GM10266 (cell line): ENCODE results near the gene OR10V1.
"Not testable (repeated sequence)": the region's sequence is repeated elsewhere in the genome, so short reads cannot be mapped to it uniquely, and the experiment has no call there.

ENCODE experiments used
- DNase-seq: peaks from one replicate; pipeline ENCODE4 v3.0.0; 2012; ENCODE audit errors: extremely low spot score
- TF ChIP-seq, protein P1 (sequence below): IDR thresholded peaks from 2 replicates; pipeline ENCODE4 v1.5.1; 2012; ENCODE audit warnings: mild to moderate bottlenecking, low read depth; ENCODE audit not compliant: control insufficient read depth, insufficient read depth; ENCODE audit errors: missing control alignments

The OR10V1 gene

GRCh38 chr11:59692915-59693314, 20.7 kb downstream of the OR10V1 start:
- no peak for DNase-seq
- TF ChIP-seq, protein P1, sequence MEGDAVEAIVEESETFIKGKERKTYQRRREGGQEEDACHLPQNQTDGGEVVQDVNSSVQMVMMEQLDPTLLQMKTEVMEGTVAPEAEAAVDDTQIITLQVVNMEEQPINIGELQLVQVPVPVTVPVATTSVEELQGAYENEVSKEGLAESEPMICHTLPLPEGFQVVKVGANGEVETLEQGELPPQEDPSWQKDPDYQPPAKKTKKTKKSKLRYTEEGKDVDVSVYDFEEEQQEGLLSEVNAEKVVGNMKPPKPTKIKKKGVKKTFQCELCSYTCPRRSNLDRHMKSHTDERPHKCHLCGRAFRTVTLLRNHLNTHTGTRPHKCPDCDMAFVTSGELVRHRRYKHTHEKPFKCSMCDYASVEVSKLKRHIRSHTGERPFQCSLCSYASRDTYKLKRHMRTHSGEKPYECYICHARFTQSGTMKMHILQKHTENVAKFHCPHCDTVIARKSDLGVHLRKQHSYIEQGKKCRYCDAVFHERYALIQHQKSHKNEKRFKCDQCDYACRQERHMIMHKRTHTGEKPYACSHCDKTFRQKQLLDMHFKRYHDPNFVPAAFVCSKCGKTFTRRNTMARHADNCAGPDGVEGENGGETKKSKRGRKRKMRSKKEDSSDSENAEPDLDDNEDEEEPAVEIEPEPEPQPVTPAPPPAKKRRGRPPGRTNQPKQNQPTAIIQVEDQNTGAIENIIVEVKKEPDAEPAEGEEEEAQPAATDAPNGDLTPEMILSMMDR = no peak

GRCh38 chr11:59691156-59691555, 22.5 kb downstream of the OR10V1 start:
- TF ChIP-seq, protein P1 = no peak

DNA sequence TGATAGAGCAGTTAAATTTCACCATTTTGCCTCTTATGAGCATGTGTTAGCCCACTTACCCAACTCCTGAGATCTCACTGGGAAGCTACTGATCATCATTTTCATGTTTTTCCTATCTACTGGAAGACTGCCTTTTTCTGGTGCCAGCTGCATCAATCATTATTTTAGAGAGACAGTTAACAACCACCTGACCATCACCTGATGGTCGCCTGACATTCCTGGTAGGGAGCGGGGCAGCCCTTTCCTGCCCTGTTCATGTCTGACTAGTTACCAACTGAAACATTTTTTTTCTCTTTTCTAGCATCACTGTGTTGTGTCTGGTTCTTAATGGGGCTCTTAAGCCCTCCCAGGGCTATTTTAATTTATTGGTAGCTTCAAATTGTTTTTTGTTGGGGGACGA, 24.6 kb downstream of the OR10V1 start:
- TF ChIP-seq, protein P1 = no peak
- DNase-seq = no peak

More at GRCh38 chr11:59691156-59691555, 22.5 kb downstream of the OR10V1 start:
- no peak for DNase-seq

GRCh38 chr11:59681260-59681725, 32.4 kb downstream of the OR10V1 start:
- not testable (repeated sequence) for DNase-seq

DNA sequence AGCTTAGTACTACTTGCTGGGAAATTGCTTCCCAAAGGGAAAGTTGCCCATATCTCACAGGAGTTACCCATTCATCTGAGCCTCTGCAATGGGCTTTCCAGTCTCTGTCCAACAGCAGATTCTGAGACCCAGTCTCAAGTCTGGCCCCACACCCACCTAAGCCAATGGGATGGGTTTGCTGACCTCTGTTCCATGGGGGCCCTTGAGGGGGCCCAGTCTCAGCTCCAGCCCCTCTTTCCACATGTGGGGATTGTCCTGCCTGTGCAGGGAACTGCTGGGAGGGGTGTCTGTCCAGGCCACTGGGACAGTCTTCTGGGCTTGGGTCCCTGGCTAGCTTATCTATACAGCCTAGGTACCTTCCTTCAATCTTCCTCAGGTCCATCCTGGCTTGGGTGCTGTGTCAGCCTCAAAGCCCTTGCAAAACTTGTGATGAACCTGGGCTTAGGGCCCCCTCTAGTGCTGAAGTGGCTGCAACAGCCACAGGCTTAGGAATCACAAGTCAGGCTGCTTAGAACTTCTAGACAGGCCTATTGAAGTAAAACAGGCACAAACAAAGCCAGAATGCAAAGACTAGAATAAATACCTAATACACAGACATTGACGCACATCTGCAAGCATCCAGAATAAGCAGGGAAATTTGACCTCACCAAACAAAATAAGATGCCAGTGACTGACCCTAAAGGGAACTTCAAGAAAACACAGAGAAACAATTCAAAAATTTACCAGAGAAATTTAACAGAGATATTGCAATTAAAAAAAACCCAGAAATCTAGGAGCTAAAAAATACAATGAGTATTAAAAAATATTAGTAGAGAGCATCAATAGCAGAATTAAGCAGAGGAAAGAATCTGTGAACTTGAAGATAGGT, 33.1 kb downstream of the OR10V1 start:
- TF ChIP-seq, protein P1 = peak; percentile 82
- peak; percentile 66 for DNase-seq

DNA sequence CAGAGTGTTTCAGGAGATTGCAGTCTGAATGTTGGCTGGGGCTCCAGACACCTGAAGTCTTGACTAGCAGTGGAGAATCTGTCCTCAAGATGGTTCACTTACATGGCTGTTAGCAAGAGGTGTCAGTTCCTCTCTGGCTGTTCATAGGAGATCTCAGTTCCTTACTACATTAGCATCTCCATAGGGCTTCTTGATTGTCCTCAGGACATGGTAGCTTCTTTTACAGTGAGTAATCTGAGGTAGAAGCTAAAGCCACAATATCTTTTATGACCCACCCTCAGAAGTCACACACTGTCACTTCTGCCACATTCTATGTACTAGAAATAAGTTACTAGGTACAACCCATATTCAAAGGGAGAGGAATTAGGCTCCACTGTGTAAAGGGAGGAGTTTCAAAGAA, 34.3 kb downstream of the OR10V1 start:
- DNase-seq = no peak
- TF ChIP-seq, protein P1 = no peak

DNA sequence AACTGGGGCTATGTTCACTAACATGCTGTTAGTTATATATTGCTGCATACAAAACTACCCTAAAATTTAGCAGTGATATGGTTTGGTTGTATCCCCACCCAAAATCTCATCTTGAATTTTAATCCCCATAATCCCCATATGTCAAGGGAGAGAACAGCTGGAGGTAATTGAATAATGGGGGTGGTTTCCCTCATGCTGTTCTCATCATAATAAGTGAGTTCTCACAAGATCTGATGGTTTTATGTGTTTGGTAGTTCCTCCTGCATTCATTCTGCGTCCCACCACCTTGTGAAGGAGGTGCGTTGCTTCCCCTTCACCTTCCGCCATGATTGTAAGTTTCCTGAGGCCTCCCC, 34.9 kb downstream of the OR10V1 start:
- TF ChIP-seq, protein P1 = no peak
- DNase-seq = no peak

GRCh38 chr11:59678118-59678812, 35.4 kb downstream of the OR10V1 start:
- TF ChIP-seq, protein P1 = no peak
- no peak for DNase-seq
